Activated CD4-positive, alpha-beta T cell treated with anti-CD3 and anti-CD28 coated beads for 1 hour (primary cell): ENCODE measurements around the gene SGMS1.
"Not testable (repeated sequence)": the region's sequence is repeated elsewhere in the genome, so short reads cannot be mapped to it uniquely, and the experiment has no call there.

Experiments
- DNase-seq: peaks from one replicate; pipeline ENCODE4 v3.0.0-alpha.2; 2020

SGMS1 gene

DNA sequence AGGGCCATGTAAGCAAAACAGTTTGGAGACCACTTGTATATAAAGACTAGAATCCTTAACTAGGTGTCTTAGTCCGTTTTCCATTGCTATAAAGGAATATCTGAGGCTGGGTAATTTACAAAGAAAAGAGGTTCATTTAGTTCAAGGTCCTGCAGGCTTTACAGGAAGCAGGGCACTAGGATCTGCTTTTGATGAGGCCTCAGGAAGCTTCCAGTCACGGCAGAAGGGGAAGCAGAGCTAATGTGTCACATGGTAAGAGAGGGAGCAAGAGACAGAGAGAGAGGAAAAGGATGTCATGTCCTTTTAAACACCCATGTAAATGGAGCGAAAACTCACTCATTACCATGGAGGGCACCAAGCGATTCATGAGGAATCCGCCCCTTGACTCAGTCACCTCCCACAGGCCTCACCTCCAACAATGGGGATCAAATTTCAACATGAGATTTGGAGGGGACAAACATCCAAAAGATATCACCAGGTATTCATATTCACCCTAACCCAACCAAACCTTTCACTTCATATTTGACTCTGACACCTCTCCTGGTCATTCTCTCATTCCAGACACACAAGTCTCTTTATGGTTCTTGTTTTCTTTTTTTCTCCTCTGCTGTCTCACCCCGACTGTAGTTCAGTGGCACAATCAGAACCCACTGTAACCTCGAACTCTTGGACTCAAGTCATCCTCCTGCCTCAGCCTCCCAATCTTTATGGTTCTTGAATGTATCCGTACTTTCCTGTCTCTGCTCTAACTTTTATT lies 342.4 kb downstream of the SGMS1 start:
- no peak for DNase-seq

DNA sequence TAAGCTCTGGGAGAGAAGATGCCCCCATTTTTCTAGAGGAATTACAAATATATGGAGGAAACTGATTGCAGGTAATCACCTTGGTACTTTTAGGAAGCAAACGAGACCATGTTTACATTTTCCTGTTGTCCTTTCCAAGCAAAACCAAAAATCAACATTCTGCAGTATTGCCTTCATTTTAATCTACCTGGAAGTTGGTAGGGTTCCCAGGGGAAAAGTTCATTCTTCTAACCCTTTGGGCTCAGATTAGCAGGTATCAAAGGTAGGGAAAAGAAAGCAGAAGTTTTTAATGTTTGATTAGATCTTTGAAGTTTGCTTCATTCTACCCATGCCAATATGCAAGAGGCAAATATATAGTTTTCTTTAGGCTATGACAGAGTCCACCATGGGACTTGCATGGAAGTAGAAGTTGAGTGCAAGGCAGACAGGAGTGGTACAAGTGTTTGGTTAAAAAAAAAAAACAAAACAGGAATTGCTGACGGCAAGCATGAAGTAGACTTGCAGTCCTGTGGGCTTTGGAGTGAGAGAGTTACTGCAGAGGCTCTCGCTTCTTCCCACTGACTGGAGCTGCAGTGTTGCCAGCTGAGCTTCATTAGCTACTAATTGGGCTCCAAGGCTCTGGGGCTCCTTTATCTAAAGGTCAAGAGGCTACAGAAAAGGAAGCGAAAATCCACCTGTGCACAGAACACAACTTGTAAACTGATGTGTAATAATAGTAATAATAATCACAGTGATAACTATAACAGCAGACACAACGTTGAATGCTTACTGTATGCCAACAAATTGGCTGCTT lies 343.5 kb downstream of the SGMS1 start:
- no peak for DNase-seq

DNA sequence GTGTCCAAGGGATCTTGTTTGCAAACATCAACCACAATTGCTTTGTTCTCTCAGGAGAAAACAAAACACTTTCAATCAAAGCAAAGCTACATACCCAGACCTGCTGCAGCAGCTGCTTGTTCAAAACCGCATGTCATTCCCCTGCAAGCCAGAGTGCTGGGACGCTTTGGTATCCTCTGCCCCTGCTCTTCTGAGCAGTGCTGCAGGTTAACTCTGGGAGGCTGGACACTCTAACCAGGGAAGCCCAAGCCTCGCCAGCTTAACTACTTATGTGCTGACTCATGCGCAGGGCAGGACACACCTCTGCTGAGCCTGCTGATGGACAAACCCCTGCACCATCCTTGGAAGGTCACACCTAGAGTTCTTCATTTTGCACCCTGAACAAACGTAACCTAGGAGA lies 344.3 kb downstream of the SGMS1 start:
- DNase-seq, result no peak

DNA sequence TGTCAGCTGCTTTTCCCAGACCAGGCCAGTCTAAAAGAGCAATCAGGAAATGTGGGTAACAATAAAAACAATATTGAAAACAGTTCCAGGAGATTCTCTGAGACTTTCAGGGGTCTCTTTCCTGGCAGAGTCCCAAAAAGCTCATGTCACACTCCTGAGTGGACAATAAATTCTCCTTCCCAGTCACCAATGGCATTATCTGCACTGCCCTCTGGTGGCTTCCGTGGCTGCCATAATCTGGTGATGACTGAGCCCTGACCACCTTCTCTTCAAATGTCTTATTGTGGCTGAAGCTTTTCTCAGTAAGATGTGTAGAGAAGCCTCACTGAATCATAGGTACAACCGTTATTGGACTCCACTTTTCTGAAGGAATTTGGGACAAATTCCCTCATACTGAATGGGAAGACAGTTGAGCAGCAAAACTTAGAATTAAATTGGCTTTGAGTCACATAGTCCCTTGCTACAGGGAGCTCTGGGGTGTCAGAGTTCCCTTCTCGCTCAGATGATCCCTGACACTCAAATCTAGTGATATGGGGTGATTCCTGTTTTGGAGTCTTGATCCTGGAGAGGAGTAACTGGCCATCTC lies 348.0 kb downstream of the SGMS1 start:
- DNase-seq, result no peak

DNA sequence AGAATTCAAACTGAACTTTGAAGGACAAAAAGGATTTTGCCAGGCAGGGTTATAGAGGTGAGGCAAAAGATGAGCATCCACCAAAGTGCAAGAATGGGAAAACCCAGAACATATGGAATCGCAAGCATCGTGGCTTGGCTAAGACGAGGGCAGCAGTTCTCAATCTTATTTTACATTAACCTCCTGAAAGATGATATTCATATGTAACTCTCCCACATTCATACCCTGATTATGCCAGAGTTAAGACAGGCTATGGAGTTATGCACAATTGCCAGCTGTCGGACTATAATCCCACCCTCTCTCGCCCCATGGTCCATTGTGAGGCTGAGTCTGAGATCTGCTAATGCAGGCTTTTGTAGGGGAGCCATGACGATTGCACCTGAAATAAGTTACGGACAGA lies 351.2 kb downstream of the SGMS1 start:
- no peak for DNase-seq

DNA sequence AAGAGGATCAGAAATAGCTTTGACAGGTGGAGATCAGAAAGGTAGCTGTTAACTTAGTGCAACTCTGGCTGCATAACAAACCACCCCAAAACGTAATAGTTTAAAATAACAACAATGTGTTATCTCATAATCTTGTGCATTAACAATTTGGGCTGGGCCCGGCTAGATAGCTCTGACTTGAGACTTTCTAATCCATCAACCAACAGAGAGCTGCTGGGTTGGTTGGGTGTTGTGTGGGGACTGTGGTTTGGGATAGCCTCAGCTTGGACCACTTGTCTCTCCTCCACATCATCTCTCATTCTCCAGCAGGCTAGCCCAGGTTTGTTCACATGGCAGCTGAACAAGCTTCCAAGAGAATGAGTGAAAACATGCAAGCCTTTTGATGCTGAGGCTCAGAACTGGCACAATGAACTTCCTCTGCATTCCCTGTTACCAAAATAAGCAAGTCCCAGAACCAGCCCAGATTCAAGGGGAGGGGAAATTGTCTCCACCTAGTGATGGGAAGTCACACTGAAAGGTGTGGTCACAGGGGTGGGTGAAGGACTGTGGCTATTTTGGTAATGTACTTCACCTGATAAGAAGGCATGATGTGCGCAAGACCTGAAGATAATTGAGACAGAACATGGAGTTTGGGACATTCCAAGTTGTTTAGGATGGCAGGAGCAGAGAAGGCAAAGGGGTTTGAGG lies 352.0 kb downstream of the SGMS1 start:
- no peak for DNase-seq

DNA sequence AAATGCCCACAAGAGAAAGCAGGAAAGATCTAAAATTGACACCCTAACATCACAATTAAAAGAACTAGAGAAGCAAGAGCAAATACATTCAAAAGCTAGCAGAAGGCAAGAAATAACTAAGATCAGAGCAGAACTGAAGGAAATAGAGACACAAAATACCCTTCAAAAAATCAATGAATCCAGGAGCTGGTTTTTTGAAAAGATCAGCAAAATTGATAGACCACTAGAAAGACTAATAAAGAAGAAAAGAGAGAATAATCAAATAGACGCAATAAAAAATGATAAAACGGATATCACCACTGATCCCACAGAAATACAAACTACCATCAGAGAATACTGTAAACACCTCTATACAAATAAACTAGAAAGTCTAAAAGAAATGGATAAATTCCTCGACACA lies 355.9 kb downstream of the SGMS1 start:
- not testable (repeated sequence) for DNase-seq

DNA sequence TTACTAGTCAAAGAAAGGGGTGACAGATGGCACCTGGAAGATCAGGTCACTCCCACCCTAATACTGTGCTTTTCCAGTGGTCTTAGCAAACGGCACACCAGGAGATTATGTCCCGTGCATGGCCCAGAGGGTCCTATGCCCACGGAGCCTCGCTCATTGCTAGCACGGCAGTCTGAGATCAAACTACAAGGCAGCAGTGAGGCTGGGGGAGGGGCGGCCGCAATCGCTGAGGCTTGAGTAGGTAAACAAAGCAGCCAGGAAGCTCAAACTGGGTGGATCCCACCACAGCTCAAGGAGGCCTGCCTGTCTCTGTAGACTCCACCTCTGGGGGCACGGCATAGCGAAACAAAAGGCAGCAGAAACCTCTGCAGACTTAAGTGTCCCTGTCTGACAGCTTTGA lies 361.1 kb downstream of the SGMS1 start:
- DNase-seq, result not testable (repeated sequence)

DNA sequence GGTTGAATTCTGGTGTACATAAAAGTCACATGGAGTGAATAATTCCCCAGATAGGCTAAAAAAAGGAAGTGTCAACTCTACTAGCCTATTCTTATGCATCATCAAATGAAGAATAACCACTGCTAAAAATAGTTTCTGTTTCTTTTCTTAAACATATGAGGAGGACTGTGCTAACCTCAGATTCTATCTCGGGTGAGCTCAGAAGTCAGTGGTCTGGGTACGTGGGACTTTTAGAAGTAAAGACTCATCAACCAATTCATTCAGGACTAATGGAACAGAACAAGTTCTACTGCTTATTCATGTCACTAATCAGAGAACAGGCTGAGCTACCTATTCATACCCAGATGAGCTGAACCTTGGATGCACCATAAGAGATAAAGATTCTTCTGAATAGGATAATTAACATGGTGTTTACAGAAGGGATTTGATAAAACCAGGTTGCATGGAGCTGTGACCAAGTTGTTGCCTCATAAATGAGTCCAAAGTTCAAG lies 362.9 kb downstream of the SGMS1 start:
- DNase-seq, result no peak
